Left forelimb (tissue), 1 donor: ENCODE results near the gene TMEM207.

Experiments
- DNase-seq: peaks from one replicate; pipeline ENCODE4 v3.0.0-alpha.2; 2018; ENCODE audit warnings: low spot score

Gene TMEM207

GRCh38 chr3:190444006-190444405, 5.7 kb downstream of the TMEM207 start:
- no peak for DNase-seq

DNA sequence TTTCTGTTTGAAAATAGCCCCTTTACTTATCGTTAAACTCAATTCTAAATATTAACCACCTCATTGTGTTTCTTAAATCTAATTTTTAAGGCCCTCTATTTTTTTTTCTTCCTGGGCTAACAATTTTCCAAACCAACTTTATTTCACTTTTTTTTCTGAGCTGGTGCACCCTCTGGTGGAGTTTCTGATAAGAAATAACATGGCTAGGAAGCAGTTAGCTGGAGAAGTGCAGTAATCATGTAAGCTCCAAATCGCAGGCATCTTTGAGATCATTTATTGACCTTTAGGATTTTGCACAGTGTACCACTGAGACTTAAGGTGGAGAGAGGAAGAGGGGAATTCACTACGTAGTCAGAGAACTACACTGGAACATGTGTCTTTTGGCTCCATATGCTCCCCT, 6.4 kb downstream of the TMEM207 start:
- no peak for DNase-seq

GRCh38 chr3:190442240-190442639, 7.5 kb downstream of the TMEM207 start:
- DNase-seq = no peak

- no peak for DNase-seq
Measured at GRCh38 chr3:190436331-190436730, 13.4 kb downstream of the TMEM207 start.

- DNase-seq = no peak
Measured at GRCh38 chr3:190435618-190436017, 14.1 kb downstream of the TMEM207 start.

- no peak for DNase-seq
Measured at GRCh38 chr3:190433626-190434025, 16.1 kb downstream of the TMEM207 start.

DNA sequence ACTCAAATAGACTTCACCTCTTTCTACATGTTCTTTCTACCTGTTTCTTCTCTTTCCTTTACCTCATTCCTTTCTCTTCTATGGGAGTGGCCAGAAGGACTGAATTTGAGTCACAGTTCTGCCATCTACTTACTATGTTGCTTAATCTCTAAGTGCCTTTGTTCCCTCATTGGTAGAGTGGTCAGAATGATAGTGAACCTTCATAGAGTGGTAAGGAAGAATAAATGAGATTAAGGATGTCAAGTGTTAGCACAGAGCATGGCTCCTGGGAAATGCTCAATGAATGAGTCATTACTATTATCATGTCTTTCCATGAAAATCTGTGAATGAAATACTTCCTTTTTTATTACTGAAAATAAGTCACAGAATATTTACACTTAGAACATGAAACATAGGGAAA, 17.5 kb downstream of the TMEM207 start:
- DNase-seq = no peak

DNA sequence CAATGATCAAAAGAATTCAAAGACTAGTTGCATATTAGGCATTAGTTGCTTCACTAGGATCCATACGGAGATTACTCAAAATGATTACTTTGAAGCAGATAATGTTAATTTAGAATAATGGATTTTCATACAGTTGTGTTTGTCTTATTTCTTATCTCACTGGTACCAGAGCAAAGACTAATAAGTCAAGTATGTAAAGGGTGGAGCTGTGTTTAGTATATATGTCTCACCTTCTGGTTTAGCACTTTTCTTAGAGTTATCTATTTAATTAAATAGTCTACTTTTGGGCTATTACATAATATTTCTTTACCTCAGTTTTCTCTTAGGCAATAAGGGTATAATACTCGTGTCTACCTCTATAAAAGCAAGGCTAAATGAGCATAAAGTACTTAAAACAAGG, 18.8 kb downstream of the TMEM207 start:
- no peak for DNase-seq

- no peak for DNase-seq
Measured at GRCh38 chr3:190429681-190430080, 20.0 kb downstream of the TMEM207 start.

DNA sequence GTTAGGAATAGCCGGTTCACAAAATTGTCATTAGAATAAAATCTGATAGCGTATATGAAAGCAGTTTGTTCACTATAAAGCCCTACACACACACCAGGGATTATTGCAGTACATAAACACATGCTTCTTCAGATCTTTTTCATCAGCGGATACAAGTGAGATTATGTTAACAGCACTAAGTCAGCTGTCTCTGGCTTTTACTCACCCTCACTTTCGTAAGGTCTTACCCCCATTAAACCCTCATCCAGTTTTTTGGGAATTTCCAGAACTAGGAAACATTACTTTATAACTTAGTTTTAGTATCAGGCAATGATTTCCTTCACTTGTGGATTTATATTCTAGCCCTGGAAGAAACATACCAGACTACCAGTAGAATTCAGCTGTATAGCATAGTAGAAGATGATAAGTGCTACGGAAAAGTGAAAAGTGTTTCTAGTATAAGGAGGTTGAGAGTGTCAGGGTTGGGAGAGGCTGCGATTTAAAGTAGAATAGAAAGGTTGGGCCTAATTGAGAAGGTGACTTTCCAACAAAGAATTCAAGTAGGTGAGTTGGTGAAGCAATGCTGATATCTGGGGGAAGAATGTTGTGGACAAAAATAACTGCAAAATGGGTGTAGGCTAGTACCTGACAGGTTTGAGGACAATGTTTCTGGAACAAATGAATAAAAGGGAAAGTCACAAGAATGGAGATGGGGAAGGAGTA, 22.7 kb downstream of the TMEM207 start:
- DNase-seq = no peak

GRCh38 chr3:190425833-190426232, 23.9 kb downstream of the TMEM207 start:
- no peak for DNase-seq

DNA sequence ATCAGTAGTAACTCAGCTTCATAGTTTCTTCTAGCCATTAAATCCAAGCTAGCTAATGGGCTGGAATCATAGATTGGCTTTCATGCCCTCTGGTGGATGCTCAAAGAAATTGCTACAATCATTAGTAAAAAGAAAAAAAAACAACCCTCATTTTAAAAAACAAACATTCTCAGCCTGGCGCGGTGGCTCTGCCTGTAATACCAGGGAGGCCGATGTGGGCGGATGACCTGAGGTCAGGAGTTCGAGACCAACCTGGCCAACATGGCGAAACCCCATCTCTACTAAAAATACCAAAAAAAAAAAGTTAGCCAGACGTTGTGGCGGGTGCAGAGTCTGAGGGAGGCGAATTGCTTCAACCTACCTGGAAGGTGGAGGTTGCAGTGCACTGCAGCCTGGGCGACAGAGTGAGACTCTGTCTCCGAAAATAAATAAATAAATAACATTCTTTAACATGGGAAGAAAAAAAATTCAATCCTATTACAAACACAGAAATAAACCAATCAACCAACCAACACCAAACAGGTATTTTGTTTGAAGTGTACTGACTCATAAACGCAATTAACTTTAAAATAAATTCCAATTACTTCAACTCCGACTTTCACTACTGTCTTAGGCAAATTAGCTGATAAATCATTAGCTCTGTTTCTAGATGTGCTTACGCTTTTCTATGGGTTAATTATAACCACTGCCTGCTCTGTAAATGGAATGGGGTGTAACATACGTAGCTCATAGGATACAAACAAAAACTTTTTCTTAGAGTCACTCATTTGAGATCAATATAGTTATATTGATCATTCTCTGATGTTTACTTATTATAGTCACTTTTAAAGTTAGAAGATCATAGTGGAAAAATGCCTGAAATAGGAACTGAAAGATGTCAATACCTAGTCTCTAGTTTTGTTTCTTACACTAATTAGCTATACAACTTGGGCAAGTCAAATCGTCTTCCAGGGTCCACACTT, 24.9 kb downstream of the TMEM207 start:
- no peak for DNase-seq

- no peak for DNase-seq
Measured at GRCh38 chr3:190424108-190424477, 25.6 kb downstream of the TMEM207 start.

- no peak for DNase-seq
Measured at GRCh38 chr3:190414297-190414696, 35.4 kb downstream of the TMEM207 start.

DNA sequence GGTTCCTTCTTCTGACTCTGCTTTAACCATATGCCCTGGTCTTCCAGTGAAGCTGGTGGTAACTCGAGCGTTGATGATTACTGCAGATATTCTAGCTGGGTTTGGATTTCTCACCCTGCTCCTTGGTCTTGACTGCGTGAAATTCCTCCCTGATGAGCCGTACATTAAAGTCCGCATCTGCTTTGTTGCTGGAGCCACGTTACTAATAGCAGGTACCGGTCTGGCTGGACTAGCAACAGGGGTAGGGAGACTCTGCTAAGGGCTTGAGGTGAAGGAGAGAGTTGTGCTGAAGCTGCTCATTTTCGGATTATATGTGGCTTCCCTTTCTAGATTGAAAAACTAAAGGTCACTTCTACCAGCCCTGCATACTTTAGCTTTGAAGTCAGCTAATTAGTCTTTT, 45.0 kb downstream of the TMEM207 start:
- DNase-seq = no peak

GRCh38 chr3:190401963-190402362, 47.7 kb downstream of the TMEM207 start:
- no peak for DNase-seq

DNA sequence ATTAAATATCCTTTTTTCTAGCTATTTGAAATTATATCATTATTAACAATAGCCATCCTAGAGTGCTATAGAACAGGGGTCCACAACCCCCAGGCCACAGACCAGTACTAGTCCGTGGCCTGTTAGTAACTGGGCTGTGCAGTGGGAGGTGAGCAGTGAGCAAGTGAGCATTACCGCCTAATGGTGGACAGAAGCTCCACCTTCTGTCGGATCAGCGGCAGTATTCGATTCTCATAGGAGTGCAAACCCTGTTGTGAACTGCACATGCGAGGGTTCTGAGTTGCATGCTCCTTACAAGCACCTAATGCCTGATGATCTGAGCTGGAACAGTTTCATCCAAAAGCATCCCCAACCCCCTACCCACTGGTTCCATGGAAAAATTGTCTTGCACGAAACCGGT, 50.0 kb downstream of the TMEM207 start:
- DNase-seq = no peak

DNA sequence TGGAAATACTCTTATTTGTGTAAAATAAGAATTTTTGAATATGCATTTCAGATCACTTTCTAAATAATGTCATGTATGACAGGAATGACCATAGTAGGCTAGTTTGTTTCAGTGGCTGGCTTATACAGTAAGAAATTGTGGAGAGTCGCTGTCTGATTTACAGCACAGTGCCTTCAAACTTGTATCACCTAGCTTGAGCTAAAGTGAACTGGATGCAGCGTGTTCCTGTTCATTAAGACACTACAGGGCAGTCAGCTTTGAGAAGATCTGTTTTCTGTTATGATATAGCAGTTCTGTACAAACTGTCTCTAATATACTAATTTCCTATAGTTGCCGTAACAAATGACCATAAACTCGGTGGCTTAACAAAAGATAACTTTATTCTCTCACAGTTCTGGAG, 51.8 kb downstream of the TMEM207 start:
- no peak for DNase-seq

DNA sequence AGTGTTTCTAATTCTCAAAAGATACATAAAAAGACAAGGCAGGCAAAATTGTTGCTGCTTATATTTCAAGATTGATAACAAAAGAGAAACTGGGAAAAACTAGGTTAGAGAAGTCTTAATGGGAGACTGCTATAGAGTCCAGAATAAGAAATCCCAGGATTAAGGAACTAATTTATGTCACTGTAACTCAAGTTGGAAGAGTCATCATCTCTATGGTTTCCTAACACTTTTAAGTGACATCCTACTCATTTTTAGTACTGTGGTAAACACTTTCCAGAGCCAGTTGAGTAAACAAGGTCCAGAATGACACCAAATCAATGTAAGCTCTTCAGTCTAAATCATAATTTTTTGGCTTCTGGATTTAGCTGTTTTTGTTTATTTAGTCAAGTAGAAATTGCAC, 53.7 kb downstream of the TMEM207 start:
- DNase-seq = no peak

- DNase-seq = no peak
Measured at GRCh38 chr3:190388703-190389102, 61.0 kb downstream of the TMEM207 start.

- DNase-seq = no peak
Measured at GRCh38 chr3:190387578-190388213, 62.0 kb downstream of the TMEM207 start, which contains the start of gene CLDN16. CLDN16 (plus strand) TSS chr3:190388163; CDS start chr3:190388330, 167 bp downstream.
